Subcutaneous abdominal adipose tissue (tissue), 5 donors: Measurements from ENCODE around the gene DUSP16.

Experiments used
- H3K27ac ChIP-seq: one replicate; pipeline ENCODE4 v1.7.0; 2013; ENCODE audit warnings: low read depth, mild to moderate bottlenecking, inconsistent platforms, low read length, moderate library complexity
- H3K27me3 ChIP-seq, 5 donors: one replicate each; pipeline ENCODE4 v1.7.0; 2013; ENCODE audit warnings: low read length in 5 of 5, inconsistent platforms in 1 of 5; ENCODE audit not compliant: control insufficient read depth in 5 of 5, insufficient read depth in 4 of 5
- H3K36me3 ChIP-seq, 5 donors: one replicate each; pipeline ENCODE4 v1.7.0; 2013; ENCODE audit warnings: low read length in 5 of 5; ENCODE audit not compliant: control insufficient read depth in 5 of 5, insufficient read depth in 5 of 5
- H3K4me1 ChIP-seq, 5 donors: one replicate each; pipeline ENCODE4 v1.7.0; 2013; ENCODE audit warnings: low read length in 5 of 5, mild to moderate bottlenecking in 3 of 5, moderate library complexity in 1 of 5; ENCODE audit not compliant: control insufficient read depth in 5 of 5, insufficient read depth in 5 of 5
- H3K4me3 ChIP-seq, 5 donors: one replicate each; pipeline ENCODE4 v1.7.0; 2013; ENCODE audit warnings: low read length in 5 of 5, low read depth in 1 of 5
- H3K9ac ChIP-seq, 5 donors: one replicate each; pipeline ENCODE4 v1.7.0; 2013; ENCODE audit warnings: low read length in 5 of 5, mild to moderate bottlenecking in 4 of 5, moderate library complexity in 3 of 5
- H3K9me3 ChIP-seq, 5 donors: one replicate each; pipeline ENCODE4 v1.7.0; 2013; ENCODE audit warnings: low read length in 5 of 5; ENCODE audit not compliant: control insufficient read depth in 5 of 5
- donor health status: healthy.
- donor health status: healthy.
- donor health status: healthy.
- donor health status: healthy.
- donor health status: healthy.

DUSP16 gene

GRCh38 chr12:12513416-12514006 is 49.2 kb downstream of the DUSP16 start:
- Histone ChIP-seq H3K9ac (no peak overlapping the region), H3K27me3 (no peaks in the 10 kb centered on the region), H3K9me3 (no peaks in the 10 kb centered on the region), H3K4me1 (peaks cover 0 to 11% (median 0%) of the 10 kb centered on the region in 5 donors), H3K4me3 (no peak overlapping the region), H3K27ac (no peak overlapping the region), H3K36me3 (peaks cover 6 to 15% (median 11%) of the 10 kb centered on the region in 5 donors)

GRCh38 chr12:12511895-12512711 is 50.6 kb downstream of the DUSP16 start:
- H3K27me3 ChIP-seq = no peaks in the 10 kb centered on the region
- peaks cover 0 to 14% (median 2%) of the 10 kb centered on the region in 5 donors for H3K4me1 ChIP-seq
- no peak overlapping the region for H3K4me3 ChIP-seq
- peak overlapping the region; percentile 11 for H3K27ac ChIP-seq
- H3K9me3 ChIP-seq = no peaks in the 10 kb centered on the region
- H3K9ac ChIP-seq = no peak overlapping the region
- peaks cover 0 to 9% (median 3%) of the 10 kb centered on the region in 5 donors for H3K36me3 ChIP-seq

- Histone ChIP-seq H3K4me1 (peaks cover 0 to 23% (median 9%) of the 10 kb centered on the region in 5 donors), H3K36me3 (peaks cover 0 to 3% (median 0%) of the 10 kb centered on the region in 5 donors), H3K27ac (peak overlapping the region; percentile 11), H3K27me3 (no peaks in the 10 kb centered on the region), H3K9me3 (no peaks in the 10 kb centered on the region), H3K4me3 (no peak overlapping the region), H3K9ac (no peak overlapping the region)
Observed at GRCh38 chr12:12511021-12511783, 51.5 kb downstream of the DUSP16 start.

- no peak overlapping the region for H3K4me3 ChIP-seq
- H3K36me3 ChIP-seq = peaks cover 0 to 2% (median 0%) of the 10 kb centered on the region in 5 donors
- H3K27me3 ChIP-seq = no peaks in the 10 kb centered on the region
- peaks cover 0 to 29% (median 15%) of the 10 kb centered on the region in 5 donors for H3K4me1 ChIP-seq
- no peak overlapping the region for H3K9ac ChIP-seq
- H3K27ac ChIP-seq = no peak overlapping the region
- H3K9me3 ChIP-seq = no peaks in the 10 kb centered on the region
Observed at GRCh38 chr12:12510551-12510950, 52.1 kb downstream of the DUSP16 start.

- Histone ChIP-seq H3K27ac (peak overlapping the region; percentile 4), H3K4me1 (peaks cover 4 to 33% (median 19%) of the 10 kb centered on the region in 5 donors), H3K9ac (no peak overlapping the region), H3K9me3 (no peaks in the 10 kb centered on the region), H3K27me3 (no peaks in the 10 kb centered on the region), H3K4me3 (no peak overlapping the region), H3K36me3 (peaks cover 0 to 2% (median 0%) of the 10 kb centered on the region in 5 donors)
Observed at GRCh38 chr12:12510141-12510540, 52.5 kb downstream of the DUSP16 start.

GRCh38 chr12:12508612-12509011 is 54.1 kb downstream of the DUSP16 start:
- H3K4me3 ChIP-seq = no peak overlapping the region
- peak overlapping the region in 1 of 5 donors; percentile 21 for H3K9ac ChIP-seq
- no peaks in the 10 kb centered on the region for H3K27me3 ChIP-seq
- H3K4me1 ChIP-seq = peaks cover 4 to 35% (median 22%) of the 10 kb centered on the region in 5 donors
- H3K36me3 ChIP-seq = peaks cover 0 to 2% (median 0%) of the 10 kb centered on the region in 5 donors
- H3K9me3 ChIP-seq = no peaks in the 10 kb centered on the region
- H3K27ac ChIP-seq = no peak overlapping the region

- peak overlapping the region; percentile 19 for H3K27ac ChIP-seq
- peaks cover 4 to 35% (median 22%) of the 10 kb centered on the region in 5 donors for H3K4me1 ChIP-seq
- H3K9me3 ChIP-seq = no peaks in the 10 kb centered on the region
- H3K36me3 ChIP-seq = no peaks in the 10 kb centered on the region
- no peak overlapping the region for H3K4me3 ChIP-seq
- no peak overlapping the region for H3K9ac ChIP-seq
- H3K27me3 ChIP-seq = no peaks in the 10 kb centered on the region
Observed at GRCh38 chr12:12507121-12507520, 55.5 kb downstream of the DUSP16 start.

DNA sequence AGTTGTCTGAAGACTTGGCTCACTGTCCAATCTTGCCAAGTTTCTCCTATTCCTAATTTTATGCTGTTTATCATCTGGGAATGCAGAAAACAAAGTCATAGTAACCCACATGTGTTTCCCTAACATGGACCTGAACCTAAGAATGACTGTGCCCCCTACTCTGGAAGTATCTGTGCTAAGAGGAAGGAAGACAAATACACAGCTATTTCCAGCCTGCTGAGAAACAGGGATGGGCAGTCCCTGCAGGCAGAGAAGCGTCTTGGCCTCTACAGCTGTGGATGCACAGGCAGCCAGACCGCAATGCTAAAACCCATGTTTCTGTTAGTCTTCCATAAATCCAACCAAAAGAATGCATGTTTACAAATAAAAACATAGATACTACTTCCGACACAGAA is 56.2 kb downstream of the DUSP16 start:
- H3K4me3 ChIP-seq = peak overlapping the region in 4 of 5 donors; percentile 39 to 45 (median 42)
- H3K9me3 ChIP-seq = no peaks in the 10 kb centered on the region
- H3K27me3 ChIP-seq = no peaks in the 10 kb centered on the region
- H3K4me1 ChIP-seq = peaks cover 4 to 35% (median 22%) of the 10 kb centered on the region in 5 donors
- no peaks in the 10 kb centered on the region for H3K36me3 ChIP-seq
- peak overlapping the region; percentile 82 for H3K27ac ChIP-seq
- H3K9ac ChIP-seq = peak overlapping the region in 2 of 5 donors; percentile 33 to 63

DNA sequence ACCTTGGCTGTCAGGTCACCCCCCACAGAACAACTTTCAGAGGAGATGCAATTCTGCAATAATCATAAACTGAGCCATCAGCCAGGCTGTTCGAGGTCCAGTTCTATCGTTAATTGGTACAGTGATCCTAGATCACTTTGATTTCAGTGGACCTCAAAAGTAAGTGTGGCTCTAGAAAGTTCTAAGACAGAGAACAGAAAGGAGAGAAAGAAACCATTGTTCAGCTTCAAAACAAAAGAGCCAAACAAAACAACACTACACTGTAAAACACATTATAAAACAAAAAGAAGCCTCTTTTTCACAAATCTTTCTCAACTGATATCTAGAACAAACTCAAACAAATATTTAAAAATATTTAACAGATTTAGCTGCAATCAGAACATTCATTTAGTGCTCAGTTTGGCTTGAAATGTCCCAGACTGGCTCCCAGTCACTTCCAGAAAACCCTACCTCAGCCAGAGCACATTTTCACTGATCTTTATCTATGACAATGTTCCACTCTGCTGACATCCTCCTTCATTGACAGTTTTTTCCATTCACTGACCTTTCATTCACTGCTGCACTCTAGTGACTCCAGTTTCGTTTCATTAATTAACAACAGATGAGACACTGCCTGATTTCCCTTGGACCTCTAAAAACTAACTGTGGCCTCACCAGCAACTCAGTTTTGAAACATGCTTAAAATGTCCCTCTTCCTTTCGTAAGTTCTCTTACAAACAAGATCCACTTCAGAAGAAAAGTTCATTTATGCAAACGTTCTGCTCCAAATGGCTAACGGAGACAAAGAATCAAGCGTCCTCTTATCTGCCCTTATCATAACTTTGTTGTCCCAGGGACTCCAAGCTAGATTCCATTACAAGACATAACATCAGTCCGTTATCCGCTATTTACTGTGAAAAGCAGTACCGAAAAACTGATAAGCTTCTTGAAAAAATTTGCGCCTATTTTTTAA is 56.8 kb downstream of the DUSP16 start:
- H3K9me3 ChIP-seq = no peaks in the 10 kb centered on the region
- H3K9ac ChIP-seq = peak overlapping the region; percentile 7 to 63 (median 33)
- H3K27ac ChIP-seq = peak overlapping the region; percentile 82

More for the DNA sequence above, 56.8 kb downstream of the DUSP16 start:
- Histone ChIP-seq H3K36me3 (no peaks in the 10 kb centered on the region), H3K4me1 (peaks cover 4 to 35% (median 22%) of the 10 kb centered on the region in 5 donors), H3K27me3 (no peaks in the 10 kb centered on the region), H3K4me3 (peak overlapping the region in 4 of 5 donors; percentile 39 to 45 (median 42))
